GM10248 (cell line): ENCODE results near the gene TRAPPC12.

Experiments used
- CTCF ChIA-PET: fragments of 300-600 bp; sonication (Branson Sonifier 250); formaldehyde crosslinking; extraction: SDS; loops from one replicate; lab custom pipeline; 2021; ENCODE audit warnings: antibody characterized with exemption; lab: Yijun Ruan, JAX
- POLR2A ChIA-PET: fragments of 350-650 bp; sonication (Branson Sonifier 250); formaldehyde crosslinking; extraction: SDS; loops from one replicate; lab custom pipeline; 2020; ENCODE audit warnings: antibody characterized with exemption; lab: Yijun Ruan, JAX
- DNase-seq: peaks from one replicate; pipeline ENCODE4 v3.0.0; 2012; ENCODE audit errors: extremely low spot score
- TF ChIP-seq, protein P1 (sequence below): IDR thresholded peaks from 2 replicates; pipeline ENCODE4 v1.5.1; 2012; ENCODE audit warnings: mild to moderate bottlenecking, low read depth; ENCODE audit errors: extremely low read depth, missing control alignments, control extremely low read depth

Gene TRAPPC12

DNA sequence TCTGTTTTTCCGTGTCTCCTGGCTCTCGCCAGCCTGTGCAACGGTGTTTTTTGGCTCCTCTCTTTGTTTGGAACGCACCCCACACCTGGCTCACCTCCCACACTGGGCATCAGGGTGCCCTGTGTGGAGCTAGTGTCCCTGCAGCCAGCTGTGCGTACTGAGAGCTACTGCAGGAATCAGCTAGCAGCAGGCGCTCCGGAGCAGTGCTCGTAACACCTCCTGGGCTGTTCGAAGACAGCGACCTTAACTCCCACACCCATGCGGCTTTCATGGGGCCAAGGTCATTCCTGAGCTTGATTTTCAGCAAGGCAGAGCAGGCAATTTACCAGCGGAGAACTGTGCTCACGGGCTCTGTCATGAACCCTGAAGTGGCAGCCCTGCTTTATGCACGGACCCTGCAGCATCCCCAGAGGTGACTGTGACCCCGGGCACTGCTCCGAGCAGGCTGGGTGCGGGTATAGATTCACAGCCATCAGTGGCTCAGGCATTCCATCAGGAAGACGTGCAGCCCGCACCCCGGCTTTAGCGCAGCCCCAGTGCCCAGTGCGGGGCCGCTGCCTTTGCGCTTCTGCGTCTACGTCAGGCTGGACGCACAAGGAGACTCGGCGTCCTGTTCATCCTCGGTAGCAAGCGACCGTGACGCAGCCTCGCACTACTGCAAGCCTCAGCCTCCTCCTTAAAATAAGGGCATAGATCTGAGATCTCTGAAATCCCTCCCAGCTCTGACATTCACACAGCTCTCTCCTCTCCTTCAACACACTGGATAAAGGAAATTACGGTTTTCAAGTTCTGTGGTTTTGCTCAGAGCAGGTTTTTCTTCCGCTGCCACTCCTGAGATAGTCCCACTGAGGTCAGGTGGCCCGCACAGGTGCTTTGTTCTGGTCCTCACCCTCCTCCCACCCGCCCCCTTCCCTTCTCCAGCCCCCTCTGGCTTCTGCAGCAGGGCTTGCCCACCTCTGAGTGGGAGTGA, 81.6 kb downstream of the TRAPPC12 start:
- TF ChIP-seq, protein P1, sequence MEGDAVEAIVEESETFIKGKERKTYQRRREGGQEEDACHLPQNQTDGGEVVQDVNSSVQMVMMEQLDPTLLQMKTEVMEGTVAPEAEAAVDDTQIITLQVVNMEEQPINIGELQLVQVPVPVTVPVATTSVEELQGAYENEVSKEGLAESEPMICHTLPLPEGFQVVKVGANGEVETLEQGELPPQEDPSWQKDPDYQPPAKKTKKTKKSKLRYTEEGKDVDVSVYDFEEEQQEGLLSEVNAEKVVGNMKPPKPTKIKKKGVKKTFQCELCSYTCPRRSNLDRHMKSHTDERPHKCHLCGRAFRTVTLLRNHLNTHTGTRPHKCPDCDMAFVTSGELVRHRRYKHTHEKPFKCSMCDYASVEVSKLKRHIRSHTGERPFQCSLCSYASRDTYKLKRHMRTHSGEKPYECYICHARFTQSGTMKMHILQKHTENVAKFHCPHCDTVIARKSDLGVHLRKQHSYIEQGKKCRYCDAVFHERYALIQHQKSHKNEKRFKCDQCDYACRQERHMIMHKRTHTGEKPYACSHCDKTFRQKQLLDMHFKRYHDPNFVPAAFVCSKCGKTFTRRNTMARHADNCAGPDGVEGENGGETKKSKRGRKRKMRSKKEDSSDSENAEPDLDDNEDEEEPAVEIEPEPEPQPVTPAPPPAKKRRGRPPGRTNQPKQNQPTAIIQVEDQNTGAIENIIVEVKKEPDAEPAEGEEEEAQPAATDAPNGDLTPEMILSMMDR: no peak
- POLR2A ChIA-PET: no interaction called here
- CTCF ChIA-PET: interaction anchor here (0.6 to 11.1 kb wide), 18 partner anchors 9 to 1341 kb away, joined by 3 to 103 read pairs (median 4); no protein-coding TSS in a partner anchor
- no peak for DNase-seq

DNA sequence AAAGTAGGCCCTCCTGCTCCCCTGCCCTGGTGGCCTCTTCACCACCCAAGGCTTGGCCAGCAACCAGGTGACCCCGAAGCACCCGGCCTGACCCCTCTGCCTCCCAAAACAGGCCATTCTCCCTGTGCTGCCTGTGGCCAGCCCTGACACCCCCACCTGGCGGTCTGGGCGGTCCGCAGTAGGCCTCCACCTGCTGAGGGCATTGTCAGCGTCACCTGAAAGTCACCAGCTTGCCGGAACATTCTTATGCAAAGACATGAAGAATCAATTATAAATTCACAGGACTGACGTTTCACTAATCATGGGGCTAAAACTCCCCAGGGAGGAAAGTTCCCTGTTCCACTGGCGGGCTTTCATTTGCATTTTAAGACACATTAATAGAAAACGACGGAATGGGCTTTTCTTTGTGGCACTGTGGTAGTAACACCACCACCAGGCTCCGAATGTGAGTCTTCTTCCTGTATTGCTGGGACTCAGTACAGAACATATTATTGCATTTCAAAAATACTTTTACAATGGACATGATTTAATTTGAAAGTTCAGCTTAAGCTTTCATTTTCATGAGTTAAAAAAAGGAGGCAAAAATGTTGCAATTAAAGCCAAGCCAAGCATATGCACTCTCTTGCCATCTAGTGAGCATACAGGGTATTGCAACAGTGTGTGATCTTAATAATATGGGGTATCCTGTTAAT, 82.5 kb downstream of the TRAPPC12 start:
- ChIA-PET POLR2A (no interaction called here), CTCF (interaction anchor here (0.6 to 11.1 kb wide), 30 partner anchors 9 to 1342 kb away, joined by 3 to 103 read pairs (median 4); no protein-coding TSS in a partner anchor)
- peak; percentile 77 for DNase-seq
- TF ChIP-seq, protein P1: peak; percentile 82

DNA sequence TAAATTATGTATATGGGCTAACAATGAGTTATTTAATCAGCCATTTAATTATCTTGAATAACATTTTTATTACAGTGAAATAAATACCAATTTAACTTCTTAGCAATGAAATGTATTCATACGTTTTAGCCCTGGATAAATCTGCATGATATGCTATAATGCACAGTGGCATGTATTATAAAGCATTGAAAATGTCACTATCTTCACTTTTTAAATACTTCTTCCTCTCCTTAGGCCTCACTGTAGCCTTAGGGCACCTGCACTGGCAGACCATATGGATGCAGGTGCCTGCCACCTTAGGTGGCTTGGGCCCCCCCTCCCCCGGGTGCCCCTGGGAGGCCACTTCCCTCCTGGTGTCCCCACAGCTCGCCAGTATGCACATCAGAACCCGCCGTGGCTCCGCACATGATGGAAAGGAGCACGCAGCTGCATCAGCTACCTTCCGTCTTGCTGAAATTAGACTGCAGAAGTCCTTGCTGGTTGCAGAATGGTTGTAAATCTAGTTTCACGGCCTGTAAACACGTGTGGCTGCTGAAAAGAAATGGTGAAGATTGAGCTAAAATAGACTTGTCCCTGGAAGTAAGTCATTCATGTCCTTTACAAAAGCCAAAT, 83.1 kb downstream of the TRAPPC12 start:
- TF ChIP-seq, protein P1: no peak
- no peak for DNase-seq
- ChIA-PET POLR2A (no interaction called here), CTCF (interaction anchor here (0.7 to 11.1 kb wide), 32 partner anchors 8 to 618 kb away, joined by 3 to 103 read pairs (median 4); partner anchors contain the start of genes RNASEH1 and TRAPPC12)

DNA sequence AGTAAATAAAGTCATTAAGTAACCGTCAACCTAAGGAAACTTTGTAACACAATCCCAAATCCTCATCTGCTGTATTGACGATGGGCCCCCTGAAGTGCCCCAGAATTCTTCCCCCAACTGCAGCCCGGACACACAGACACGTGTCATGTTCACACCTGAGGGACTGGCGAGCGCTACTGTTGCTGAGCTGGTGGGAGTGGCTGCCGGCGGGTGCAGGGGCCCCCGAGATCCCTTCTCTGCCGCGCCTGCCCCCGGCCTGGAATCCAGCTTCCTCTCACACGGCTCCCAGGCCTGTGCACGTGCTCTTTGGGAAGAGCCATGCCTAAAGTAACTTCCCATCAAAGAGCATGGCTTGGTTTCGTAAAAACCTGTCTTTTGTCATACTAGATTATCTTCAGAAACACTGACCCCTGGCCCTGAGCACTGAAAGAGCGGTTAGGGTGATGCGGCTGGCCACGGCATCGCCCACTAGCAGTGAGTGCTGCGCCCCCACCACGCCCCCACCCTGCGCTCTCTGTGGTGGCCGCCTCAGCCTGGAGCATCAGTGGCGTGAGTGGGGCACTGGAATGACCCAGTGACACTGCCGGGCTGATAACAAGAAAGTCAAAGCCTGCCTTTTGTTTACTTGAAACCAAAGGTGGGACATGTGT, 83.8 kb downstream of the TRAPPC12 start:
- ChIA-PET POLR2A (no interaction called here), CTCF (interaction anchor here (0.7 to 11.1 kb wide), 19 partner anchors 10 to 619 kb away, joined by 3 to 103 read pairs (median 5); partner anchors contain the start of genes RNASEH1 and TRAPPC12)
- no peak for DNase-seq
- TF ChIP-seq, protein P1: no peak

DNA sequence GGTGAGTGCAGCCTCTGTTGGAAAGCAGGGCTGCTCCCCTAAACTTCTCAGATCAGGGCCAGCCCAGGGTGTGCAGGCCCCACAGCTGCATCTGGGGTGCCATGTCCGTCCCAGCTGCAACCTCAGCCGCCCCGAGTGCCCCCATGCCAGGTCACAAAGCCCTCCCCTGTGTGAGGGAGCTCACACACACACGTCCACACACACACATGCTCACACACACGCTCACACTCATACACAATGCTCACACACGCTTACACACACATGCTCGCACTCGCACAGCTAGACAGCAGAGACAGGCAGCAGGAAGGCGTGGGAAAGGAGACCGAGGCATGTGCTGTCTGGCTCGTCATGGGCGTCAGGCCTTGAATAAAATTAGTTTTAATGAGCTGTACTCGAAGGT, 84.5 kb downstream of the TRAPPC12 start:
- TF ChIP-seq, protein P1: no peak
- no peak for DNase-seq
- ChIA-PET POLR2A (no interaction called here), CTCF (interaction anchor here (1.6 to 11.1 kb wide), 9 partner anchors 10 to 620 kb away, joined by 3 to 103 read pairs (median 14); partner anchors contain the start of gene RNASEH1)
